PC-3 (cell line): ENCODE data around the gene AFM.

ENCODE experiments used
- CTCF ChIP-seq: fragments of 300-600 bp; sonication (generic); conservative IDR thresholded peaks from 2 replicates; pipeline ENCODE4 v1.5.1; 2017; ENCODE audit warnings: antibody characterized with exemption, low read depth, mild to moderate bottlenecking, low read length
- EZH2 ChIP-seq: fragments of 300-600 bp; sonication (generic); IDR thresholded peaks from one replicate; pipeline ENCODE4 v1.6.1; 2017; ENCODE audit warnings: antibody characterized with exemption, mild to moderate bottlenecking, low read length; ENCODE audit not compliant: unreplicated experiment
- EZH2phosphoT487 ChIP-seq: fragments of 300-600 bp; sonication (generic); IDR thresholded peaks from 2 replicates; pipeline ENCODE4 v1.6.1; 2018; ENCODE audit warnings: mild to moderate bottlenecking, antibody characterized with exemption, low read length, borderline replicate concordance

DNA sequence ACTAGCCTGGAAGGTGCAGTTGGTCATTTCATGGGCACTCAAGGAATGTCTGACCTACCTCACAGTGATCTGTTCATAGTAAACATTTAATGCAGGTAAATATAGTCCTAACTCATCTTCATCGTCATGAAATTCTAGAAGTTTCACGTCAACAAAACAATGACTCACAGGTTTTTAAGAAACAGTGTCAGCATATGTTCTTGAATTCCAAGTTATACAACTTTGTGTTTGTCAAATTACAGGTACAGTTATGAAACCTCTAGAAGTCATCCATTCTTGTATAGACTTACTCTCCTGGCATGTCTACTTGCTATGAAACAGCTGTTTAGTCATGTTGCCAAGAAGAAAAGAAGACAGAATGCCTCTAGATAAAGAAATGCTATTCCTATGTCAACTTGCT is 46.6 kb downstream of the AFM start:
- no peak for TF ChIP-seq CTCF
- no peak for TF ChIP-seq EZH2
- TF ChIP-seq EZH2phosphoT487, result no peak
